GM21526 (cell line): ENCODE data around the gene HNF1B.

Source experiments
- ATAC-seq: cut with Tn5 transposase; IDR thresholded peaks from one replicate; pipeline ENCODE4 v1.9.1; 2021; ENCODE audit warnings: moderate library complexity; ENCODE audit not compliant: unreplicated experiment, low FRiP score

HNF1B gene

GRCh38 chr17:37674511-37674910 is 70.3 kb downstream of the HNF1B start:
- ATAC-seq = no peak

GRCh38 chr17:37673386-37673785 is 71.5 kb downstream of the HNF1B start:
- no peak for ATAC-seq

- no peak for ATAC-seq
These were observed 72.2 kb downstream of the HNF1B start for GRCh38 chr17:37672548-37673078.

- no peak for ATAC-seq
These were observed 72.9 kb downstream of the HNF1B start for GRCh38 chr17:37671824-37672547.

GRCh38 chr17:37671028-37671823 is 73.6 kb downstream of the HNF1B start:
- ATAC-seq = no peak

GRCh38 chr17:37667039-37667438 is 77.8 kb downstream of the HNF1B start:
- ATAC-seq = no peak

- ATAC-seq = no peak
These were observed 80.6 kb downstream of the HNF1B start for GRCh38 chr17:37664214-37664613.

GRCh38 chr17:37662353-37662752 is 82.5 kb downstream of the HNF1B start:
- ATAC-seq = no peak

GRCh38 chr17:37661400-37662014 is 83.4 kb downstream of the HNF1B start:
- no peak for ATAC-seq

- ATAC-seq = no peak
These were observed 84.9 kb downstream of the HNF1B start for GRCh38 chr17:37659925-37660324.

- ATAC-seq = no peak
These were observed 87.7 kb downstream of the HNF1B start for GRCh38 chr17:37657202-37657601.

GRCh38 chr17:37651849-37652248 is 93.0 kb downstream of the HNF1B start:
- ATAC-seq = no peak

- no peak for ATAC-seq
These were observed 94.3 kb downstream of the HNF1B start for GRCh38 chr17:37650419-37651003.

GRCh38 chr17:37648555-37648954 is 96.3 kb downstream of the HNF1B start:
- no peak for ATAC-seq

- ATAC-seq = no peak
These were observed 97.0 kb downstream of the HNF1B start for GRCh38 chr17:37647856-37648255.

- no peak for ATAC-seq
These were observed 101.0 kb downstream of the HNF1B start for GRCh38 chr17:37643869-37644268.

- peak; percentile 89 for ATAC-seq
These were observed 101.6 kb downstream of the HNF1B start, which contains the start of gene DDX52 for GRCh38 chr17:37643118-37643766. DDX52 (minus strand) TSS chr17:37643446; CDS start chr17:37643420, 26 bp downstream.

GRCh38 chr17:37642681-37643080 is 102.2 kb downstream of the HNF1B start:
- ATAC-seq = no peak

- no peak for ATAC-seq
These were observed 104.8 kb downstream of the HNF1B start for GRCh38 chr17:37640015-37640414.

GRCh38 chr17:37637956-37638355 is 106.9 kb downstream of the HNF1B start:
- ATAC-seq = no peak
